HepG2 (cell line): Measurements from ENCODE around the gene STAT5A. TPM values are rescaled to one million over a fixed set of nuclear protein-coding genes. Genes with fewer than 3 reads are reported as not detected.

Experiments
- ARNT2 ChIP-seq: sonication (generic); formaldehyde crosslinking; IDR thresholded peaks from 2 replicates; pipeline ENCODE4 v1.8.0; 2022; ENCODE audit warnings: mild to moderate bottlenecking, low read depth, missing genetic modification reagents, moderate library complexity
- CHCHD3 ChIP-seq: sonication (generic); formaldehyde crosslinking; IDR thresholded peaks from 2 replicates; pipeline ENCODE4 v1.8.0; 2022; ENCODE audit warnings: mild to moderate bottlenecking, missing genetic modification reagents, moderate library complexity
- ETV5 ChIP-seq: IDR thresholded peaks from 2 replicates; pipeline ENCODE4 v1.6.1; 2018; ENCODE audit warnings: missing biosample characterization, missing genetic modification reagents, inconsistent platforms, borderline replicate concordance
- KMT2B ChIP-seq: IDR thresholded peaks from 2 replicates; pipeline ENCODE4 v1.6.1; 2016; ENCODE audit warnings: missing genetic modification reagents, missing compliant biosample characterization
- LCORL ChIP-seq, 2 experiments: fragments of 450-650 bp in 1 of 2; sonication (generic) in 1 of 2; formaldehyde crosslinking in 1 of 2; IDR thresholded peaks; 2 replicates each; pipeline versions ENCODE4 v1.5.0 to v1.6.1; 2017 to 2020; ENCODE audit warnings: antibody characterized with exemption in 1 of 2, missing genetic modification reagents in 1 of 2
- RFXAP ChIP-seq: sonication (generic); formaldehyde crosslinking; IDR thresholded peaks from 2 replicates; pipeline ENCODE4 v1.4.0; 2020; ENCODE audit warnings: missing genetic modification reagents, borderline replicate concordance
- ZBTB34 ChIP-seq: sonication (generic); formaldehyde crosslinking; IDR thresholded peaks from 2 replicates; pipeline ENCODE4 v1.8.0; 2022; ENCODE audit warnings: mild to moderate bottlenecking, missing genetic modification reagents
- ZIK1 ChIP-seq: sonication (generic); formaldehyde crosslinking; IDR thresholded peaks from 2 replicates; pipeline ENCODE4 v1.5.0; 2020; ENCODE audit warnings: mild to moderate bottlenecking, low read depth, missing genetic modification reagents, borderline replicate concordance
- ZMYM4 ChIP-seq: sonication (generic); formaldehyde crosslinking; IDR thresholded peaks from 2 replicates; pipeline ENCODE4 v1.8.1; 2023; ENCODE audit warnings: mild to moderate bottlenecking, missing genetic modification reagents
- ZNF598 ChIP-seq: sonication (generic); formaldehyde crosslinking; IDR thresholded peaks from 2 replicates; pipeline ENCODE4 v1.5.1; 2020; ENCODE audit warnings: mild to moderate bottlenecking, missing genetic modification reagents, borderline replicate concordance
- ZNF772 ChIP-seq: sonication (generic); formaldehyde crosslinking; IDR thresholded peaks from 2 replicates; pipeline ENCODE4 v1.5.0; 2020; ENCODE audit warnings: mild to moderate bottlenecking, missing genetic modification reagents
- polyA plus RNA-seq, 8 experiments: library from polyadenylated mRNA; depleted of rRNA in 3 of 8; stranded (reverse) in 7 of 8; unstranded in 1 of 8; fragments of >200 nt; fragmentation: Illumina TruSeq in 4 of 8; extraction: Trizol in 4 of 8; gene quantifications; 2 replicates each; pipeline versions ENCODE4 v1.2.1 to v1.2.3, GENCODE V29; 2011 to 2016; ENCODE audit warnings: low read depth in 4 of 8, missing spikeins in 1 of 8, mixed read lengths in 1 of 8; ENCODE audit not compliant: insufficient read depth in 1 of 8
- total RNA-seq, 5 experiments: library from RNA; depleted of rRNA; stranded (reverse); fragments of >200 nt; fragmentation: Illumina TruSeq; extraction: Trizol; gene quantifications; 2 replicates each; pipeline ENCODE4 v1.2.3, GENCODE V29; 2016; ENCODE audit warnings: low read depth in 1 of 5
- TF ChIP-seq, protein P1 (sequence below): sonication (generic); formaldehyde crosslinking; IDR thresholded peaks from 2 replicates; pipeline ENCODE4 v1.4.0; 2020; ENCODE audit warnings: missing genetic modification reagents, borderline replicate concordance
- TF ChIP-seq, protein P2 (sequence below): sonication (generic); formaldehyde crosslinking; IDR thresholded peaks from 2 replicates; pipeline ENCODE4 v1.5.0; 2020; ENCODE audit warnings: missing genetic modification reagents
- TF ChIP-seq, protein P3 (sequence below): sonication (generic); formaldehyde crosslinking; IDR thresholded peaks from 2 replicates; pipeline ENCODE4 v1.5.0; 2020; ENCODE audit warnings: mild to moderate bottlenecking, missing genetic modification reagents

STAT5A gene
- total and polyA plus RNA-seq, 2 of the 13 experiments (the other 11 are each of a cell fraction or from before 2014, with no cell fraction given): 1.4 to 4.1 TPM

GRCh38 chr17:42276609-42277341 is 11.5 kb upstream of the STAT5A start (continued):
- TF ChIP-seq, protein P1, sequence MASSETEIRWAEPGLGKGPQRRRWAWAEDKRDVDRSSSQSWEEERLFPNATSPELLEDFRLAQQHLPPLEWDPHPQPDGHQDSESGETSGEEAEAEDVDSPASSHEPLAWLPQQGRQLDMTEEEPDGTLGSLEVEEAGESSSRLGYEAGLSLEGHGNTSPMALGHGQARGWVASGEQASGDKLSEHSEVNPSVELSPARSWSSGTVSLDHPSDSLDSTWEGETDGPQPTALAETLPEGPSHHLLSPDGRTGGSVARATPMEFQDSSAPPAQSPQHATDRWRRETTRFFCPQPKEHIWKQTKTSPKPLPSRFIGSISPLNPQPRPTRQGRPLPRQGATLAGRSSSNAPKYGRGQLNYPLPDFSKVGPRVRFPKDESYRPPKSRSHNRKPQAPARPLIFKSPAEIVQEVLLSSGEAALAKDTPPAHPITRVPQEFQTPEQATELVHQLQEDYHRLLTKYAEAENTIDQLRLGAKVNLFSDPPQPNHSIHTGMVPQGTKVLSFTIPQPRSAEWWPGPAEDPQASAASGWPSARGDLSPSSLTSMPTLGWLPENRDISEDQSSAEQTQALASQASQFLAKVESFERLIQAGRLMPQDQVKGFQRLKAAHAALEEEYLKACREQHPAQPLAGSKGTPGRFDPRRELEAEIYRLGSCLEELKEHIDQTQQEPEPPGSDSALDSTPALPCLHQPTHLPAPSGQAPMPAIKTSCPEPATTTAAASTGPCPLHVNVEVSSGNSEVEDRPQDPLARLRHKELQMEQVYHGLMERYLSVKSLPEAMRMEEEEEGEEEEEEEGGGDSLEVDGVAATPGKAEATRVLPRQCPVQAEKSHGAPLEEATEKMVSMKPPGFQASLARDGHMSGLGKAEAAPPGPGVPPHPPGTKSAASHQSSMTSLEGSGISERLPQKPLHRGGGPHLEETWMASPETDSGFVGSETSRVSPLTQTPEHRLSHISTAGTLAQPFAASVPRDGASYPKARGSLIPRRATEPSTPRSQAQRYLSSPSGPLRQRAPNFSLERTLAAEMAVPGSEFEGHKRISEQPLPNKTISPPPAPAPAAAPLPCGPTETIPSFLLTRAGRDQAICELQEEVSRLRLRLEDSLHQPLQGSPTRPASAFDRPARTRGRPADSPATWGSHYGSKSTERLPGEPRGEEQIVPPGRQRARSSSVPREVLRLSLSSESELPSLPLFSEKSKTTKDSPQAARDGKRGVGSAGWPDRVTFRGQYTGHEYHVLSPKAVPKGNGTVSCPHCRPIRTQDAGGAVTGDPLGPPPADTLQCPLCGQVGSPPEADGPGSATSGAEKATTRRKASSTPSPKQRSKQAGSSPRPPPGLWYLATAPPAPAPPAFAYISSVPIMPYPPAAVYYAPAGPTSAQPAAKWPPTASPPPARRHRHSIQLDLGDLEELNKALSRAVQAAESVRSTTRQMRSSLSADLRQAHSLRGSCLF (CRISPR knock-in tag): no peak
- TF ChIP-seq, protein P2, sequence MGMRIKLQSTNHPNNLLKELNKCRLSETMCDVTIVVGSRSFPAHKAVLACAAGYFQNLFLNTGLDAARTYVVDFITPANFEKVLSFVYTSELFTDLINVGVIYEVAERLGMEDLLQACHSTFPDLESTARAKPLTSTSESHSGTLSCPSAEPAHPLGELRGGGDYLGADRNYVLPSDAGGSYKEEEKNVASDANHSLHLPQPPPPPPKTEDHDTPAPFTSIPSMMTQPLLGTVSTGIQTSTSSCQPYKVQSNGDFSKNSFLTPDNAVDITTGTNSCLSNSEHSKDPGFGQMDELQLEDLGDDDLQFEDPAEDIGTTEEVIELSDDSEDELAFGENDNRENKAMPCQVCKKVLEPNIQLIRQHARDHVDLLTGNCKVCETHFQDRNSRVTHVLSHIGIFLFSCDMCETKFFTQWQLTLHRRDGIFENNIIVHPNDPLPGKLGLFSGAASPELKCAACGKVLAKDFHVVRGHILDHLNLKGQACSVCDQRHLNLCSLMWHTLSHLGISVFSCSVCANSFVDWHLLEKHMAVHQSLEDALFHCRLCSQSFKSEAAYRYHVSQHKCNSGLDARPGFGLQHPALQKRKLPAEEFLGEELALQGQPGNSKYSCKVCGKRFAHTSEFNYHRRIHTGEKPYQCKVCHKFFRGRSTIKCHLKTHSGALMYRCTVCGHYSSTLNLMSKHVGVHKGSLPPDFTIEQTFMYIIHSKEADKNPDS (CRISPR knock-in tag): peak; percentile 86; the same call in 1 of the 2 replicates
- TF ChIP-seq ZNF772 (CRISPR knock-in tag) (peak; percentile 85; the same call in 1 of the 2 replicates), ETV5 (CRISPR knock-in tag) (peak; percentile 58; the same call in 1 of the 2 replicates), ARNT2 (CRISPR knock-in tag) (no peak; the same call in 1 of the 2 replicates), KMT2B (CRISPR knock-in tag) (peak; percentile 87), RFXAP (CRISPR knock-in tag) (0 out of 2 replicates have a peak, but pooled peaks have one; percentile 64), LCORL (IDR thresholded peaks at IDR 0.05) (no peak), LCORL (CRISPR knock-in tag; IDR thresholded peaks at IDR 0.05) (peak; percentile 98), ZIK1 (peak; percentile 45; the same call in 1 of the 2 replicates), ZNF598 (CRISPR knock-in tag) (peak; percentile 83; the same call in 1 of the 2 replicates), ZMYM4 (CRISPR knock-in tag) (peak; percentile 76), CHCHD3 (CRISPR knock-in tag) (0 out of 2 replicates have a peak, but pooled peaks have one; percentile 68), ZBTB34 (CRISPR knock-in tag) (peak; percentile 36; the same call in 1 of the 2 replicates)
- TF ChIP-seq, protein P3, sequence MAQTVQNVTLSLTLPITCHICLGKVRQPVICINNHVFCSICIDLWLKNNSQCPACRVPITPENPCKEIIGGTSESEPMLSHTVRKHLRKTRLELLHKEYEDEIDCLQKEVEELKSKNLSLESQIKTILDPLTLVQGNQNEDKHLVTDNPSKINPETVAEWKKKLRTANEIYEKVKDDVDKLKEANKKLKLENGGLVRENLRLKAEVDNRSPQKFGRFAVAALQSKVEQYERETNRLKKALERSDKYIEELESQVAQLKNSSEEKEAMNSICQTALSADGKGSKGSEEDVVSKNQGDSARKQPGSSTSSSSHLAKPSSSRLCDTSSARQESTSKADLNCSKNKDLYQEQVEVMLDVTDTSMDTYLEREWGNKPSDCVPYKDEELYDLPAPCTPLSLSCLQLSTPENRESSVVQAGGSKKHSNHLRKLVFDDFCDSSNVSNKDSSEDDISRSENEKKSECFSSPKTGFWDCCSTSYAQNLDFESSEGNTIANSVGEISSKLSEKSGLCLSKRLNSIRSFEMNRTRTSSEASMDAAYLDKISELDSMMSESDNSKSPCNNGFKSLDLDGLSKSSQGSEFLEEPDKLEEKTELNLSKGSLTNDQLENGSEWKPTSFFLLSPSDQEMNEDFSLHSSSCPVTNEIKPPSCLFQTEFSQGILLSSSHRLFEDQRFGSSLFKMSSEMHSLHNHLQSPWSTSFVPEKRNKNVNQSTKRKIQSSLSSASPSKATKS: no peak
